GM18861 (cell line): ENCODE results near the gene KRT81.
"Not testable (repeated sequence)": the region's sequence is repeated elsewhere in the genome, so short reads cannot be mapped to it uniquely, and the experiment has no call there.

Source experiments
- ATAC-seq: cut with Tn5 transposase; IDR thresholded peaks from one replicate; pipeline ENCODE4 v1.9.1; 2021; ENCODE audit not compliant: unreplicated experiment

The KRT81 gene

GRCh38 chr12:52256584-52256935 lies 34.8 kb downstream of the KRT81 start:
- no peak for ATAC-seq

GRCh38 chr12:52255926-52256583 lies 35.3 kb downstream of the KRT81 start:
- no peak for ATAC-seq

GRCh38 chr12:52254965-52255751 lies 36.2 kb downstream of the KRT81 start:
- ATAC-seq = no peak

GRCh38 chr12:52254180-52254964 lies 37.0 kb downstream of the KRT81 start:
- no peak for ATAC-seq

GRCh38 chr12:52253391-52254179 lies 37.7 kb downstream of the KRT81 start:
- no peak for ATAC-seq

GRCh38 chr12:52252728-52253343 lies 38.5 kb downstream of the KRT81 start:
- no peak for ATAC-seq

GRCh38 chr12:52252175-52252615 lies 39.1 kb downstream of the KRT81 start:
- not testable (repeated sequence) for ATAC-seq

GRCh38 chr12:52251367-52252051 lies 39.8 kb downstream of the KRT81 start:
- ATAC-seq = no peak

GRCh38 chr12:52250048-52250990 lies 41.0 kb downstream of the KRT81 start:
- no peak for ATAC-seq

GRCh38 chr12:52249511-52250047 lies 41.8 kb downstream of the KRT81 start:
- no peak for ATAC-seq

- ATAC-seq = no peak
Observed at GRCh38 chr12:52248541-52249461, 42.5 kb downstream of the KRT81 start.

- ATAC-seq = no peak
Observed at GRCh38 chr12:52247622-52248540, 43.5 kb downstream of the KRT81 start.

GRCh38 chr12:52246720-52247621 lies 44.4 kb downstream of the KRT81 start:
- ATAC-seq = no peak

GRCh38 chr12:52245962-52246569 lies 45.3 kb downstream of the KRT81 start:
- no peak for ATAC-seq
